Measurements from ENCODE around the gene GLMP.

DNA sequence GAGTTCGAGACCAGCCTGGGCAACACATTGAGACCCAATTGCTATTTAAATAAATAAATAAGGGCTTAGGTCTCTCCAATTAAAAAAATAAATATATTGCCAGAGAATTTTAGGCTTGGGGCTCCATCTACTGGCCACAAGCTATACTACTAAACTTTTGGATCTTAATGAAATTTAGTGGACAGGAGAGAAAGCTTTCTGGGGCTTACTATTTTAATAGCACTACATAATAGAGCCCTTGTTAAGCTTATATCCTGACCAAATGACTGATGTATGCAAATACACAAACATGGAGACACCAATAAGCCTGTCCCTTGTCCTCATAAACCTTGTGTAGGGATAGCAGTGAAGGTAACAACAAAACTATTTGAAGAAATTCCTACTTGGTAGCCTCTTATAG lies 24.2 kb upstream of the GLMP start:
- TF ChIP-seq CTCF (IDR thresholded peaks at IDR 0.05; ENCODE audit: insufficient read depth, low read depth, low read length) (peak; percentile 55), EZH2 (IDR thresholded peaks at IDR 0.05; ENCODE audit: insufficient read depth, low read length) (no peak)

Data from astrocyte (in vitro differentiated cells and primary cell).